PC-3 (cell line): ENCODE data around the gene TTC29.

ENCODE experiments used
- CTCF ChIP-seq: fragments of 300-600 bp; sonication (generic); conservative IDR thresholded peaks from 2 replicates; pipeline ENCODE4 v1.5.1; 2017; ENCODE audit warnings: antibody characterized with exemption, low read depth, mild to moderate bottlenecking, low read length
- EZH2 ChIP-seq: fragments of 300-600 bp; sonication (generic); IDR thresholded peaks from one replicate; pipeline ENCODE4 v1.6.1; 2017; ENCODE audit warnings: antibody characterized with exemption, mild to moderate bottlenecking, low read length; ENCODE audit not compliant: unreplicated experiment
- EZH2phosphoT487 ChIP-seq: fragments of 300-600 bp; sonication (generic); IDR thresholded peaks from 2 replicates; pipeline ENCODE4 v1.6.1; 2018; ENCODE audit warnings: mild to moderate bottlenecking, antibody characterized with exemption, low read length, borderline replicate concordance

DNA sequence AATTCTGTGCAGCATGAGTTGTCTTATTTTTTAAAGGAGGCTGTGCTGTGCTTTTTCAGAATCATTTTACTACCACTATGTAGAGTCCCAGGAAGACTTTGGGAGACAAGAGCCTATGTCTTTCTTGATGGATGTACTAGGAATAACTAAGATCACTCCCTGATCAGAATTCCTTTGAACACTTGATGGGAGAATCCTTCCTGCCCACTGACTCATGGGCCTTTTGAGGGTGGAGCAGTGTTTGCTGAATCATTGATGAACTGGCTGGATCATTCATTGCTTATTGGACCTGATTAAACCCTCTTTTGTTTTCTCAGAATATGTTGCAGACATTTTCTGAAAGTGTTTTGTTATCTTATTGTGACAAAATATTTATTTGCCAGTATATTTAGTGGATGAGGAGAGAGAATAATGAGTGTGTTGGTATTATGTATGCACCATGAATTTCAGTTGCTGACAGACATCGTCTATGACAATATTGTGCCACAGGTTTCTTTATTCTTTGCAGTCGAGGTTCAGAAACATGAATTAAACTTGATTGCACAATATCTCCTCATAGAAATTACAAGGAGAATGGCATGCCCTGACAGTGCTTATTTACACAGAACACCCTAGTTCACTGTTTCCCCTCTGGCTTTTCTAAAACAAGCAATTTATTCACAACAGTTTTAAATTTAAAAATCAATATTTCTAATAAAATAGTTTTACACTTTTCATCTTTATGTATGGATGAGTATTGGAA lies 270.7 kb downstream of the TTC29 start:
- no peak for TF ChIP-seq CTCF
- no peak for TF ChIP-seq EZH2
- TF ChIP-seq EZH2phosphoT487, result no peak
